Neural cell (in vitro differentiated cells): ENCODE results near the gene CUTC. TPM values are rescaled to one million over a fixed set of nuclear protein-coding genes. Genes with fewer than 3 reads are reported as not detected.

ENCODE experiments used
- H2AFZ ChIP-seq: fragments of 200-600, 300-800 bp; sonication (generic), shearing (Covaris generic); 2 replicates; pipeline ENCODE4 v1.6.0; 2014; ENCODE audit warnings: low read depth, mild to moderate bottlenecking, antibody characterized with exemption, low read length, moderate library complexity
- H3F3A ChIP-seq: fragments of 200-600 bp; shearing (Covaris generic); 2 replicates; pipeline ENCODE4 v1.6.1; 2016; ENCODE audit warnings: mild to moderate bottlenecking, moderate library complexity, mixed read lengths, antibody characterized with exemption, low read length; ENCODE audit not compliant: insufficient read depth, poor library complexity, severe bottlenecking
- H3K27ac ChIP-seq: fragments of 200-600, 300-800 bp; sonication (generic), shearing (Covaris generic); 2 replicates; pipeline ENCODE4 v1.5.1; 2014; ENCODE audit warnings: mild to moderate bottlenecking, low read length, moderate library complexity
- H3K27me3 ChIP-seq: fragments of 300-800, 200-600 bp; sonication (generic), shearing (Covaris generic); 2 replicates; pipeline ENCODE4 v1.6.0; 2014; ENCODE audit warnings: mild to moderate bottlenecking, low read depth, low read length, moderate library complexity; ENCODE audit not compliant: insufficient read depth
- H3K36me3 ChIP-seq: fragments of 300-800, 200-600 bp; sonication (generic), shearing (Covaris generic); 2 replicates; pipeline ENCODE4 v1.5.1; 2014; ENCODE audit warnings: mild to moderate bottlenecking, antibody characterized with exemption, low read length, moderate library complexity; ENCODE audit not compliant: insufficient read depth
- H3K4me2 ChIP-seq: fragments of 300-800, 200-600 bp; sonication (generic), shearing (Covaris generic); 2 replicates; pipeline ENCODE4 v1.6.0; 2014; ENCODE audit warnings: mild to moderate bottlenecking, low read length
- H3K4me3 ChIP-seq: fragments of 300-800, 200-600 bp; sonication (generic), shearing (Covaris generic); 2 replicates; pipeline ENCODE4 v1.5.1; 2014; ENCODE audit warnings: mild to moderate bottlenecking, low read length, moderate library complexity
- H3K79me2 ChIP-seq: fragments of 200-600 bp; shearing (Covaris generic); replicated peaks from 2 replicates; pipeline ENCODE4 v1.6.0; 2014; ENCODE audit warnings: mild to moderate bottlenecking, low read length, moderate library complexity; ENCODE audit not compliant: insufficient read depth
- H3K9ac ChIP-seq: fragments of 300-800, 200-600 bp; sonication (generic), shearing (Covaris generic); 2 replicates; pipeline ENCODE4 v1.6.1; 2016; ENCODE audit warnings: mild to moderate bottlenecking, low read length, mixed read lengths
- H3K9me2 ChIP-seq: fragments of 200-600 bp; shearing (Covaris generic); 2 replicates; pipeline ENCODE4 v1.6.1; 2016; ENCODE audit warnings: mild to moderate bottlenecking, low read length, mixed read lengths; ENCODE audit not compliant: insufficient read depth
- H3K9me3 ChIP-seq: fragments of 200-600, 300-800 bp; sonication (generic), shearing (Covaris generic); 2 replicates; pipeline ENCODE4 v1.6.1; 2016; ENCODE audit warnings: mild to moderate bottlenecking, mixed run types, low read length, moderate library complexity, mixed read lengths
- H4K20me1 ChIP-seq: fragments of 200-600 bp; shearing (Covaris generic); 2 replicates; pipeline ENCODE4 v1.6.1; 2016; ENCODE audit warnings: mild to moderate bottlenecking, mixed run types; ENCODE audit not compliant: insufficient read depth
- EP300 ChIP-seq: fragments of 450-650 bp; conservative IDR thresholded peaks from 2 replicates; pipeline ENCODE4 v1.6.1; 2014; ENCODE audit warnings: antibody characterized with exemption, mild to moderate bottlenecking, moderate library complexity; ENCODE audit not compliant: poor library complexity, severe bottlenecking
- EZH2 ChIP-seq: fragments of 200-600, 300-800 bp; shearing (Covaris generic), sonication (generic); IDR thresholded peaks from 2 replicates; pipeline ENCODE4 v1.6.1; 2014; ENCODE audit warnings: antibody characterized with exemption, low read length, borderline replicate concordance, mild to moderate bottlenecking; ENCODE audit not compliant: insufficient read depth, poor library complexity, severe bottlenecking
- MXI1 ChIP-seq: fragments of 450-650 bp; conservative IDR thresholded peaks from 2 replicates; pipeline ENCODE4 v1.6.1; 2014; ENCODE audit warnings: antibody characterized with exemption, mild to moderate bottlenecking; ENCODE audit not compliant: poor library complexity, severe bottlenecking
- POLR2AphosphoS5 ChIP-seq: IDR thresholded peaks from 2 replicates; pipeline ENCODE4 v1.6.1; 2012
- RAD21 ChIP-seq: fragments of 450-650 bp; conservative IDR thresholded peaks from 2 replicates; pipeline ENCODE4 v1.6.1; 2014; ENCODE audit warnings: antibody characterized with exemption, mild to moderate bottlenecking, moderate library complexity
- REST ChIP-seq: IDR thresholded peaks from 2 replicates; pipeline ENCODE4 v1.6.1; 2012; ENCODE audit warnings: borderline replicate concordance
- SMC3 ChIP-seq: fragments of 450-650 bp; conservative IDR thresholded peaks from 2 replicates; pipeline ENCODE4 v1.6.1; 2014; ENCODE audit warnings: antibody characterized with exemption, mild to moderate bottlenecking, moderate library complexity; ENCODE audit not compliant: poor library complexity
- TAF1 ChIP-seq: IDR thresholded peaks from 2 replicates; pipeline ENCODE4 v1.6.1; 2012; ENCODE audit warnings: low read depth
- polyA plus RNA-seq: library from polyadenylated mRNA; depleted of rRNA; stranded (reverse); fragments of >200 nt; gene quantifications from 2 replicates; pipeline ENCODE4 v1.2.3, GENCODE V29; 2014
- TF ChIP-seq, protein P1 (sequence below): fragments of 450-650 bp; IDR thresholded peaks from 2 replicates; pipeline ENCODE4 v1.5.1; 2014; ENCODE audit warnings: antibody characterized with exemption, mild to moderate bottlenecking, moderate library complexity; ENCODE audit not compliant: poor library complexity, severe bottlenecking

CUTC gene
- polyA plus RNA-seq, 1 donor from 2014 or later, result 26.2 TPM

DNA sequence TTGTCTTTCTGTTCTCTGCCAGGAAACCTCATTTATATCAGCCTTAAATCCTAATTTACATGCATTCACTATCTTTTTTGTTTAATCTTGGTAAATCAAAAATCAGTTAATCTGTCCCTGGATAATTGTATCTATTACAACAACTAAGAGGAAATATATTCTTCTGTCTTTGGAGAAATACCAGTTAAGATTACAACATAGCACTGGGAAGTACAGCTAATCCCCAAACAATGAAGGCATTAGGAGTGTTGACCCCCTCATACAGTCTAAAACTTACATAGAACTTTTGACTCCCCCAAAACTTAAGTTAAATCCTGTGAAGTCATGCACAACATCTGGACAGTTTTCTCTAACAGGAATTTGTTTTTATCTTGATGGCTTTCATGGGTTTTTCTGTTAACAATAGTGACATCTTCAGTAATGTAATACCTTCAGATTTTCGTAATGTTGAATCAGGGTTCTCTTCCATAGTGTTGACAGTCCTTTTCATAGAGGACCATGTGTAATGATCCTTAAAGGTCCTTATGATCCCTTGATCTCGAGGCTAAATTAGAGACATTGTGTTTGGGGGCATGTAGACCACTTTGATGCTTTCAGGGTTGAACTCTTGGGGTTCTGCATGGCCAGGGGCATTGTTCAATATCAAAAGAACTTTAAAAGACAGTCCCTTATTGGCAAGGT lies 26.3 kb downstream of the CUTC start:
- no peaks in the 10 kb centered on the region for H3K79me2 ChIP-seq
- no peaks in the 10 kb centered on the region for H3F3A ChIP-seq
- TF ChIP-seq POLR2AphosphoS5 (no peak), REST (no peak), EP300 (no peak), EZH2 (no peak)
- H3K4me2 ChIP-seq, result no peak overlapping the region
- H2AFZ ChIP-seq, result no peak overlapping the region
- no peaks in the 10 kb centered on the region for H3K36me3 ChIP-seq
- no peaks in the 10 kb centered on the region for H3K9me3 ChIP-seq
- no peak overlapping the region for H3K9ac ChIP-seq
- H3K4me3 ChIP-seq, result no peak overlapping the region
- H4K20me1 ChIP-seq, result no peaks in the 10 kb centered on the region
- no peaks in the 10 kb centered on the region for H3K27me3 ChIP-seq
- no peaks in the 10 kb centered on the region for H3K9me2 ChIP-seq
- H3K27ac ChIP-seq, result no peak overlapping the region

DNA sequence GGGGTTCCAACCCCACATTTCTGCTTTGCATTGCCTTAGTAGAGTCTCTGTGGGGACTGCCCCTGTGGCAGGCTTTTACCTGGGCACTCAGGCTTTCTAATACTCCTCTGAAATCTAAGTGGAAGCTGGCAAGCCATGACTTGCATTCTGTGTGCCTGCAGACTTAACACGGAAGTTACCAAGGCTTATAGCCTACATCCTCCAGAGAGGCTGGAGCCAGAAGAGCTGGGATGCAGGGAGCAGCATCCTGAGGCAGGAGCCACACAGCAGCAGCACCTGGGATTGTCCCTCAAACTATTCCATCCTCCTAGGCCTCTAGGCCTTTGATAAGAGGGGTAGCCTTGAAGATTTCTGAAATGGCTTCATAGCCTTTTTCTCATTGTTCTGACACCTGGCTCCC lies 28.3 kb downstream of the CUTC start:
- H3K9ac ChIP-seq, result no peak overlapping the region
- H3K9me2 ChIP-seq, result no peaks in the 10 kb centered on the region
- no peaks in the 10 kb centered on the region for H3F3A ChIP-seq
- H3K36me3 ChIP-seq, result no peaks in the 10 kb centered on the region
- H3K79me2 ChIP-seq, result no peaks in the 10 kb centered on the region
- H2AFZ ChIP-seq, result no peak overlapping the region
- TF ChIP-seq TAF1 (no peak), EP300 (no peak), MXI1 (no peak), RAD21 (no peak), EZH2 (no peak), POLR2AphosphoS5 (no peak), SMC3 (no peak), REST (no peak)
- TF ChIP-seq, protein P1, sequence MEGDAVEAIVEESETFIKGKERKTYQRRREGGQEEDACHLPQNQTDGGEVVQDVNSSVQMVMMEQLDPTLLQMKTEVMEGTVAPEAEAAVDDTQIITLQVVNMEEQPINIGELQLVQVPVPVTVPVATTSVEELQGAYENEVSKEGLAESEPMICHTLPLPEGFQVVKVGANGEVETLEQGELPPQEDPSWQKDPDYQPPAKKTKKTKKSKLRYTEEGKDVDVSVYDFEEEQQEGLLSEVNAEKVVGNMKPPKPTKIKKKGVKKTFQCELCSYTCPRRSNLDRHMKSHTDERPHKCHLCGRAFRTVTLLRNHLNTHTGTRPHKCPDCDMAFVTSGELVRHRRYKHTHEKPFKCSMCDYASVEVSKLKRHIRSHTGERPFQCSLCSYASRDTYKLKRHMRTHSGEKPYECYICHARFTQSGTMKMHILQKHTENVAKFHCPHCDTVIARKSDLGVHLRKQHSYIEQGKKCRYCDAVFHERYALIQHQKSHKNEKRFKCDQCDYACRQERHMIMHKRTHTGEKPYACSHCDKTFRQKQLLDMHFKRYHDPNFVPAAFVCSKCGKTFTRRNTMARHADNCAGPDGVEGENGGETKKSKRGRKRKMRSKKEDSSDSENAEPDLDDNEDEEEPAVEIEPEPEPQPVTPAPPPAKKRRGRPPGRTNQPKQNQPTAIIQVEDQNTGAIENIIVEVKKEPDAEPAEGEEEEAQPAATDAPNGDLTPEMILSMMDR, result no peak
- no peaks in the 10 kb centered on the region for H3K9me3 ChIP-seq
- H3K4me2 ChIP-seq, result no peak overlapping the region
- H3K27ac ChIP-seq, result no peak overlapping the region
- no peaks in the 10 kb centered on the region for H4K20me1 ChIP-seq
- no peak overlapping the region for H3K4me3 ChIP-seq
- no peaks in the 10 kb centered on the region for H3K27me3 ChIP-seq
